Measurements from ENCODE around the gene GALNT7.

GALNT7 gene

GRCh38 chr4:173264684-173265185 lies 96.1 kb downstream of the GALNT7 start:
- peak; percentile 24 for DNase-seq (ENCODE audit: low read depth)

- no peak for DNase-seq (ENCODE audit: low read depth)
These were observed 97.1 kb downstream of the GALNT7 start for GRCh38 chr4:173265751-173266150.

GRCh38 chr4:173267711-173268110 lies 99.1 kb downstream of the GALNT7 start:
- no peak for DNase-seq (ENCODE audit: low read depth)

- no peak for DNase-seq (ENCODE audit: low read depth)
These were observed 100.7 kb downstream of the GALNT7 start for GRCh38 chr4:173269280-173269679.

GRCh38 chr4:173270312-173271027 lies 101.9 kb downstream of the GALNT7 start:
- DNase-seq (ENCODE audit: low read depth) = no peak

GRCh38 chr4:173272314-173272713 lies 103.7 kb downstream of the GALNT7 start:
- DNase-seq (ENCODE audit: low read depth) = no peak

GRCh38 chr4:173272996-173273395 lies 104.4 kb downstream of the GALNT7 start:
- no peak for DNase-seq (ENCODE audit: low read depth)

GRCh38 chr4:173273941-173274340 lies 105.3 kb downstream of the GALNT7 start:
- no peak for DNase-seq (ENCODE audit: low read depth)

- no peak for DNase-seq (ENCODE audit: low read depth)
These were observed 106.1 kb downstream of the GALNT7 start for GRCh38 chr4:173274744-173275143.

- DNase-seq (ENCODE audit: low read depth) = no peak
These were observed 106.5 kb downstream of the GALNT7 start for GRCh38 chr4:173275150-173275549.

- DNase-seq (ENCODE audit: low read depth) = no peak
These were observed 108.7 kb downstream of the GALNT7 start for GRCh38 chr4:173277340-173277739.

- no peak for DNase-seq (ENCODE audit: low read depth)
These were observed 112.4 kb downstream of the GALNT7 start for GRCh38 chr4:173280998-173281397.

GRCh38 chr4:173281406-173282255 lies 113.0 kb downstream of the GALNT7 start:
- DNase-seq (ENCODE audit: low read depth) = peak; percentile 20

GRCh38 chr4:173282256-173282562 lies 113.6 kb downstream of the GALNT7 start:
- DNase-seq (ENCODE audit: low read depth) = no peak

GRCh38 chr4:173282626-173283025 lies 114.0 kb downstream of the GALNT7 start:
- no peak for DNase-seq (ENCODE audit: low read depth)

- DNase-seq (ENCODE audit: low read depth) = no peak
These were observed 115.9 kb downstream of the GALNT7 start for GRCh38 chr4:173284463-173284862.

- no peak for DNase-seq (ENCODE audit: low read depth)
These were observed 118.9 kb downstream of the GALNT7 start for GRCh38 chr4:173287486-173287885.

GRCh38 chr4:173288296-173288695 lies 119.7 kb downstream of the GALNT7 start:
- peak; percentile 77 for DNase-seq (ENCODE audit: low read depth)

GRCh38 chr4:173288698-173289352 lies 120.2 kb downstream of the GALNT7 start:
- no peak for DNase-seq (ENCODE audit: low read depth)

- DNase-seq (ENCODE audit: low read depth) = peak; percentile 56
These were observed 120.7 kb downstream of the GALNT7 start for GRCh38 chr4:173289353-173289727.

GRCh38 chr4:173291899-173292298 lies 123.3 kb downstream of the GALNT7 start:
- no peak for DNase-seq (ENCODE audit: low read depth)

- no peak for DNase-seq (ENCODE audit: low read depth)
These were observed 125.1 kb downstream of the GALNT7 start for GRCh38 chr4:173293663-173294062.

GRCh38 chr4:173294444-173294843 lies 125.8 kb downstream of the GALNT7 start:
- no peak for DNase-seq (ENCODE audit: low read depth)

All from CMK (cell line).